AG10803 (cell line): ENCODE measurements around the gene RASA2.

Experiments
- DNase-seq: peaks from one replicate; pipeline ENCODE4 v3.0.0; 2010; ENCODE audit warnings: low read depth
- H3K4me3 ChIP-seq: 2 replicates; pipeline ENCODE4 v1.5.1; 2011; ENCODE audit warnings: mild to moderate bottlenecking, low read length, control low read depth
- CTCF ChIP-seq: conservative IDR thresholded peaks from 2 replicates; pipeline ENCODE4 v1.5.1; 2011; ENCODE audit warnings: mild to moderate bottlenecking, low read length, control low read depth, inconsistent platforms

Gene RASA2

GRCh38 chr3:141578202-141578973 is 91.6 kb downstream of the RASA2 start:
- no peak overlapping the region for H3K4me3 ChIP-seq
- TF ChIP-seq CTCF = no peak
- DNase-seq = peak; percentile 56

GRCh38 chr3:141594357-141594756 is 107.5 kb downstream of the RASA2 start:
- no peak for TF ChIP-seq CTCF
- no peak overlapping the region for H3K4me3 ChIP-seq
- no peak for DNase-seq

- no peak for TF ChIP-seq CTCF
- DNase-seq = no peak
- H3K4me3 ChIP-seq = no peak overlapping the region
Measured at GRCh38 chr3:141597931-141598330, 111.1 kb downstream of the RASA2 start.

GRCh38 chr3:141600331-141600730 is 113.5 kb downstream of the RASA2 start:
- no peak for DNase-seq
- no peak overlapping the region for H3K4me3 ChIP-seq
- no peak for TF ChIP-seq CTCF

GRCh38 chr3:141602706-141603105 is 115.9 kb downstream of the RASA2 start:
- TF ChIP-seq CTCF = no peak
- H3K4me3 ChIP-seq = no peak overlapping the region

GRCh38 chr3:141603473-141604035 is 116.7 kb downstream of the RASA2 start:
- no peak overlapping the region for H3K4me3 ChIP-seq
- no peak for DNase-seq
- no peak for TF ChIP-seq CTCF

More at GRCh38 chr3:141602706-141603105, 115.9 kb downstream of the RASA2 start:
- no peak for DNase-seq

- no peak for DNase-seq
- TF ChIP-seq CTCF = no peak
- H3K4me3 ChIP-seq = no peak overlapping the region
Measured at GRCh38 chr3:141605883-141606282, 119.1 kb downstream of the RASA2 start.
